Right cardiac atrium (tissue), 5 donors: ENCODE data around the gene OR4Q2. TPM values are rescaled to one million over a fixed set of nuclear protein-coding genes. Genes with fewer than 3 reads are reported as not detected.

Source experiments
- ATAC-seq, 2 donors: fragments of 200-7000 bp; cut with Tn5 transposase; one replicate each; pipeline versions ENCODE4 v1.8.0 to v1.9.1; 2020; ENCODE audit warnings: moderate library complexity in 2 of 2, mild to moderate bottlenecking in 1 of 2
- DNase-seq, 3 donors: peaks; one replicate each; pipeline ENCODE4 v3.0.0-alpha.2; 2020
- H3K27ac ChIP-seq: one replicate; pipeline ENCODE4 v1.5.1; 2013; ENCODE audit warnings: mild to moderate bottlenecking, low read length, control low read depth, moderate library complexity
- H3K27me3 ChIP-seq: one replicate; pipeline ENCODE4 v1.6.1; 2013; ENCODE audit not compliant: control insufficient read depth, insufficient read depth
- H3K4me1 ChIP-seq: one replicate; pipeline ENCODE4 v1.6.1; 2013; ENCODE audit warnings: low read length; ENCODE audit not compliant: control insufficient read depth, insufficient read depth
- H3K4me3 ChIP-seq: one replicate; pipeline ENCODE4 v1.5.1; 2013; ENCODE audit warnings: low read length, control low read depth
- H3K9me3 ChIP-seq: one replicate; pipeline ENCODE4 v1.6.1; 2013; ENCODE audit warnings: low read length; ENCODE audit not compliant: control insufficient read depth
- WGBS: extraction: QIAGEN DNeasy Blood & Tissue Kit; methylation state at CpG from one replicate; pipeline ENCODE4 v1.1.7; 2013; 5-methylcytosine and 5-hydroxymethylcytosine counted together
- intact Hi-C, 4 donors: fragments of 100-400 bp; cut with DNase I; formaldehyde crosslinking; loops; one replicate each; pipeline versions ENCODE4 v1.11.0 to v1.14.0; 2022 to 2023
- polyA plus RNA-seq: library from polyadenylated mRNA; stranded (reverse); fragments of 200-250 nt; gene quantifications from one replicate; pipeline ENCODE4 v1.2.3, GENCODE V29; 2013
- total RNA-seq, 4 donors: library from RNA; stranded (reverse); fragmentation: NEBNext Ultra II Directional; extraction: Animal tissue kit (Norgen Biotek cat#: 25700); gene quantifications; one replicate each; pipeline ENCODE4 v1.2.1, GENCODE V29; 2021
- donor health status: healthy with polysubstance abuse.
- donor health status: DM: no; HTN: yes; CAD: no.
- donor health status: DM: no; HTN: no; CAD: no.
- donor health status: DM: no; HTN: yes; CAD: no; lungs with severe emphysema.
- donor health status: DM: yes; HTN: yes; CAD: no.

The OR4Q2 gene
- total and polyA plus RNA-seq, 5 donors: not detected

GRCh38 chr14:20044243-20044642 lies 42.3 kb downstream of the OR4Q2 start:
- no peak for DNase-seq
- Histone ChIP-seq H3K27ac (no peak overlapping the region), H3K9me3 (no peaks in the 10 kb centered on the region), H3K4me3 (no peak overlapping the region), H3K4me1 (no peaks in the 10 kb centered on the region), H3K27me3 (no peaks in the 10 kb centered on the region)
- 66% methylated on average over 5 of the region's 5 CpGs for WGBS
- intact Hi-C loops: no loop called here
- no peak for ATAC-seq

DNA sequence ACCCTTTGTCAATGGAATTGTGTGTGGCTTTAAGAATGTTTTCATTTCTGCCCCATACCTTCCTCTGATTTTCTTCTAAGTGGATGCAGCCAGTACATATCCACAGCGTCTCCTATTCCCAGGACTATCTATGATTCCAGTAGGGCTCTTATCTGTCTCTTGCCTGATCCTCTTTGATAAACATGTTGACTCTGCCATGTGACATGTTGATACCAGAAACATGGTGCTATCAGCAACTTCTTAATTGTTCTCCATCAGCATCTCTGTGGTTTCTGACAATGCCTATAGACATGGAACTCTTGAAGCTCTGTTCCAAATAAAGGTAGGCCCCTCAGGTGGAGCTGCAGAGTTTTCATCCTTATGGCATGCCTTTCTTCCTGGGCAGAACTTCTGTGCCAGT lies 46.2 kb downstream of the OR4Q2 start:
- intact Hi-C loops: no loop called here
- Histone ChIP-seq H3K4me3 (no peak overlapping the region), H3K4me1 (no peaks in the 10 kb centered on the region), H3K27me3 (no peaks in the 10 kb centered on the region), H3K27ac (no peak overlapping the region), H3K9me3 (no peaks in the 10 kb centered on the region)
- no peak for DNase-seq
- WGBS: 48% methylated on average over 1 of the region's 1 CpG
- no peak for ATAC-seq

Other genes starting within 250 kb of the OR4Q2 start
- not detected for gene OR4M1, start 228.7 kb upstream of the OR4Q2 start, total RNA-seq
- not detected for gene OR4M1, start 228.7 kb upstream of the OR4Q2 start, polyA plus RNA-seq
- gene OR4N2, start 198.4 kb upstream of the OR4Q2 start, total RNA-seq: not detected
- gene OR4N2, start 198.4 kb upstream of the OR4Q2 start, polyA plus RNA-seq: not detected
- not detected for gene OR4K2, start 127.0 kb upstream of the OR4Q2 start, total RNA-seq
- not detected for gene OR4K2, start 127.0 kb upstream of the OR4Q2 start, polyA plus RNA-seq
- not detected for gene OR4K5, start 81.6 kb upstream of the OR4Q2 start, total RNA-seq
- gene OR4K5, start 81.6 kb upstream of the OR4Q2 start, polyA plus RNA-seq: not detected
- gene OR4K1, start 71.2 kb upstream of the OR4Q2 start, total RNA-seq: not detected
- not detected for gene OR4K1, start 71.2 kb upstream of the OR4Q2 start, polyA plus RNA-seq
- not detected for gene OR4K15, start 26.6 kb upstream of the OR4Q2 start, total RNA-seq
- not detected for gene OR4K15, start 26.6 kb upstream of the OR4Q2 start, polyA plus RNA-seq
- gene OR4K14, start 17.1 kb downstream of the OR4Q2 start, total RNA-seq: not detected
- gene OR4K14, start 17.1 kb downstream of the OR4Q2 start, polyA plus RNA-seq: not detected
- gene OR4K13, start 33.9 kb downstream of the OR4Q2 start, total RNA-seq: not detected
- gene OR4K13, start 33.9 kb downstream of the OR4Q2 start, polyA plus RNA-seq: not detected
- gene OR4L1, start 57.9 kb downstream of the OR4Q2 start, total RNA-seq: not detected
- gene OR4L1, start 57.9 kb downstream of the OR4Q2 start, polyA plus RNA-seq: not detected
- not detected for gene OR4K17, start 108.6 kb downstream of the OR4Q2 start, total RNA-seq
- not detected for gene OR4K17, start 108.6 kb downstream of the OR4Q2 start, polyA plus RNA-seq
- gene OR4N5, start 136.7 kb downstream of the OR4Q2 start, total RNA-seq: not detected
- gene OR4N5, start 136.7 kb downstream of the OR4Q2 start, polyA plus RNA-seq: not detected
- not detected for gene OR11G2, start 188.7 kb downstream of the OR4Q2 start, total RNA-seq
- gene OR11G2, start 188.7 kb downstream of the OR4Q2 start, polyA plus RNA-seq: not detected
- gene OR11H6, start 221.5 kb downstream of the OR4Q2 start, total RNA-seq: not detected
- not detected for gene OR11H6, start 221.5 kb downstream of the OR4Q2 start, polyA plus RNA-seq
- not detected for gene OR11H7, start 226.8 kb downstream of the OR4Q2 start, total RNA-seq
- not detected for gene OR11H7, start 226.8 kb downstream of the OR4Q2 start, polyA plus RNA-seq
- not detected for gene OR11H4, start 237.1 kb downstream of the OR4Q2 start, total RNA-seq
- gene OR11H4, start 237.1 kb downstream of the OR4Q2 start, polyA plus RNA-seq: not detected